NOMO-1 treated with dmso at 0.1 percent for 144 hours (cell line): ENCODE measurements around the gene ZNF521.

Experiments
- DNase-seq: peaks from one replicate; lab custom pipeline; 2025; ENCODE audit not compliant: unreplicated experiment; lab: John Stamatoyannopoulos, UW

ZNF521 gene

DNA sequence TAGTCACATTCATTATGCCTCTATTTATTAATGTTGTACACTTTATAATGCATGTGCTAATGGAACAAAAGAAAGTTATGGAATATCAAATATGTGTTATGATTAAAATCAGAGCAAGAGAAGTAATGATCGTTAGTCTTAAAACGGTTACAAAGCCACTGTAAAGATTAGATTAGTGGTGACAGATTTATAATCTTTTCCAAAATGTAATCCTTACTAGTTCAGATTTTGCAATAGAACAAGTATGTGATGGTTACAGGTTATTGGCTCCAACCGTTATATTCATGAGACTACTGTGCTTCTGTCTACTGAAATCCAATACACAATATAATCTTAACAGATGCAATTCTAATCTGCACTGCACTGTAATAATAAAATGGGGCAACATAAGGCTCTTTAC, 180.6 kb downstream of the ZNF521 start:
- DNase-seq: no peak

GRCh38 chr18:25170402-25170801, 181.6 kb downstream of the ZNF521 start:
- DNase-seq: no peak

DNA sequence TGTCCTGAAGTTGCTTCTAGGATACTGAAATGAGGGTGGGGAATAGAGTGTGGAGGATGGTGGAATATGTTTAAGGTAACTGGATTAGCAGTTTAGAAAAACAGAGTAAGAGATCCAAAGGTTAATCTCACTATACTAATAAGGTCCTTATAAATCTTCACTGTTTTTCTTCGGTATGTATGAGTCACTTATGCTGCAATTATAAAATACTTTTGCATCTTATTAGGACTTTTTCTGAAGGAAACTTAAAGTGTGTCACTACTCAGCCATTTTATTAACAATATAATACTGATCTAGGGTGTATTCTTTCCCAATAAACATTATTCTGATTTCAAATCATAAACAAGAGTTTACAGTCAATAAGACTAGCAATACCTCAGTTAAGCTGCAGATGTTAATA, 182.3 kb downstream of the ZNF521 start:
- DNase-seq: no peak

DNA sequence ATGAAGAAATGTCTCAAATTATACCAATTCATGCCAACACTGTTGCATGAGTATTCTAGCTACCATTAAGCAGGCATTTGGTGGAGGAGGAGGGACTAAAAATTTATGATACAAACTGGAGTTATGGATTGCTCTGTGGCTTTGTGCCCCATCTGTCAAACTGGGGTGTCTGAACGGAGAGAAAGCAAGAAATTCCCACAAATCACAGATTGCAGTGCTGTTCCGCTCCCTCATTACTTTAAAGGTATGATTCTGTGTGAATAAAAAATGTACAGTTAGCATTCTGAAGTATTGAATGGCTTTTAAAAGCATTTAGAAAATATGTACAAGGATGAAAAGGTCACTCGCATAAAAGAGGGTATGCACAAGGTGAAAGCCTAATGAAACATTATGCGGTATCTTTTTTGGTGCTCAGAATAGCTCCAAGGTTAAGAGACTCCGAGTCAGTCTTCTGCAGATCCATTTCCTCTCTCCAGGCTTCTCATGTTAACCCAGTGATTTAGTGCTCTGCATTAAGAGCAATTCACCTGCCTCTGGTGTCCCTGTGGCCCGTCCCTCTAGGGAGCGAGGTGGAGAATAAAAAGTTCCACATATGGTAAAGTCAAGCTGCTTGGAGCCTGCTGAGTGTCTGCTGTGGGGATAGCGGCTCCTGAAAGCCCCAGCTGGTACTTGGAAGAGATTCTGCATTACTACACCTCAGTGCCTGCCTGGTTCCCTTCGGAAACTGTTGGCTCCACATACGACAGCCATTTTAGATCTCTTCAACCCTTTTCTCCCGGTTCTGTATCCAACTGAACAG, 184.2 kb downstream of the ZNF521 start:
- DNase-seq: no peak

- no peak for DNase-seq
Observed at GRCh38 chr18:25166113-25166512, 185.9 kb downstream of the ZNF521 start.

GRCh38 chr18:25164848-25165811, 186.8 kb downstream of the ZNF521 start:
- no peak for DNase-seq

GRCh38 chr18:25164211-25164847, 187.6 kb downstream of the ZNF521 start:
- no peak for DNase-seq

DNA sequence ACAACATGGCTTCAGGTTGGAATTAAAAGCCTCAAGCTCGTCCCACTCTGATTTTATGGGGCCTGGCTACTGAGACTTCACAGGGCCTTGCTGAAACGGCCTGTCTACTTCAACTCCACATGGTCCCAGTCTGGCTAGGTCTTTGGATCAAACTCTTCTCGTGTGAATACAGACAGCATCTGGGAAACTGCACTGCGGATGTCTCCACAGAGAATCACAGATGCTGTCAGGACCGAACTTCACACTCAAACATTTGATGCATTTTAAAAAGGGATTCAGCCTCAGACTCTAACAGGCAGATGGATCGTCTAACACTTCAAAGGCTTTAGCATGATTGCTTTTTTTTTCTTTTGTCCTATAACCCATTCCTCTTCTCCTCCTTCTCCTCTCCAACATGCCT, 198.5 kb downstream of the ZNF521 start:
- no peak for DNase-seq

- DNase-seq: no peak
Observed at GRCh38 chr18:25147877-25148488, 204.0 kb downstream of the ZNF521 start.

DNA sequence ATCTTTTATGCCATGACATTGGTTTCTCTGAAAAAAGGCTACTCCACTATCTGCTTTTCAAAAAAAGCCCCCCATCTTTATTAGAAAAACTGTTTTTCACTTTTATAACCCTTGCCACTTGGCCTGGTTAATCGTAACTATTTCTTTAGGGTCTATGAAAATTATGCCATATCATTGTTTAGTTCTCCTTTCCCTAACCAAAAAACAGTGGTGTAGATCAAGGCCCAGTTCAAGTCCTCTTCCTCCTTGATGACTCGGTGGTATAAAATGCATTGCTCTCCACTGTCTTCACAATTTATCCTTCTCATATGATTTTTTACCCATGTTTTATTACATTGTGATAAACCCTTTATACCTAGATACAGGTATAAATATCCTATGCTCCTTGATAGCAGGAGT, 205.5 kb downstream of the ZNF521 start:
- no peak for DNase-seq

- no peak for DNase-seq
Observed at GRCh38 chr18:25145731-25146511, 206.0 kb downstream of the ZNF521 start.

- DNase-seq: no peak
Observed at GRCh38 chr18:25144820-25145219, 207.1 kb downstream of the ZNF521 start.

- DNase-seq: no peak
Observed at GRCh38 chr18:25141886-25142285, 210.1 kb downstream of the ZNF521 start.

DNA sequence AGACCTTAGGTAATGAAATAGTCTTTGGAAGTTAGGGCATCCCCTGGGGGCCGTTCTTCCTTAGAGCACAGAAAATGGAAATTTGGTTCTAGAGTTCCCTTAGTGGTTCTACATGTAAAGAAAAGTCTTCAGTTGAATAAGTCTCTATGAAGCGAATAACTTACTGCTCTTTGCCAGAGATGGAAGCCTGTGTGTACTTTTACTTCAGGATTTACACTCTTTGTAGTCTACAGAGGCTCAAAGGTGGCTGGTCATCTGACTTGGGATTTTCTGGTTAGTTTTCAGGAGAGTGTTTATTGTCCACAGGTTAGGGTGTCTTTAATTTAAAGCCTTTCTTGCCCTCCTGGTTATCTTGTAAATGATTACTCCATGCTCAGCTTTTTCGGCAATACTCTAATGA, 210.6 kb downstream of the ZNF521 start:
- DNase-seq: no peak

- DNase-seq: no peak
Observed at GRCh38 chr18:25140962-25141308, 211.0 kb downstream of the ZNF521 start.

DNA sequence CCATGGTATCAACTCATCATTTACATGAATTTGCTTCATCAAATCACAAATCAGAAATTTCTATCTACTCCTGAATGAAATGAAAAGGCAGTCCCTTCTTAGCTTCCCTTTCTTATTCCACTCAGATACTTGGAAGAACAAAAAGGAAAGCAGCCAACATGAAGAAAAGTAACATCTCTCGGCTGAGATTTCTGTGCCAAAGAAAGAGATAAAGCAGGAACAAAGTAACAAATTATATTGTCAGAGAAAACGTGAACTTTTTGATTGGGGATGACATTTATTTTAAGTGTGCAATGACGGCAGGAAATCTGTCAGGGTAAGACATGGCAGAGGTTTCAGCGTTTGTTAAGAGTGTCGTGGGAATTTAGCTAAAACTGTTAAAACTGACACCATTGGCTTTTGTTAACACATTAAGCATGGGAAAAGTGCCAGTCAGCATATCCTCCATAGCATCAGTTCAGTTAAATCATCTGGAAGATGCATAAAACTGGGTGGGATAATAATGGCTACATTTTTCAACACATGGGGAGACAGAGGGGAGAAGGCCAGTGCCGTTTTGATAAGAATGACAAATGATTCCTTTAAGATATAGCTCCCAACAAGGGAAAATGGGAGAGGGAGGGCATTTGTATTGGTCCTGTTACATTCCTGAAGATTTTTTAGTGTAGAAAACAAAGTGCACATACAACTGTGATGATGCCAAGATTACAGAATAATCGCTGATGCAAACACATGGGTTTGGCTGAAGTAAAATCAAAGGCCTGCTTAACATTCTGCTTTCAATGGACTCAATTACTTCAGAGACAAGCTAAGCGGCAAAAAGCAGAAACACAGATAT, 211.6 kb downstream of the ZNF521 start:
- DNase-seq: no peak

DNA sequence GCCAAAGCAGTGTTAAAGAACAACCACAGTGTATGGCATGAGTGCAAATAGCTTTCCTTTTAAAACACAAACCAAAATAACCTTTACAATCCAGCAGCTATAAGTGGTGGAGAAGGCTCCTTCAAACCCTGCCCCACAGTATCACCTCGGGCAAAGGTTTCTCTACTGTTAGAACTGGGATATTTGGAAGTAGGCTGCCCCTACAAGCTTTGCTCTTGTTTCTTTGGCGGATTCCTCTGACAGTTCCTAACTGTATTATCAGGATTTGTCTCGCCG, 214.8 kb downstream of the ZNF521 start:
- DNase-seq: no peak

DNA sequence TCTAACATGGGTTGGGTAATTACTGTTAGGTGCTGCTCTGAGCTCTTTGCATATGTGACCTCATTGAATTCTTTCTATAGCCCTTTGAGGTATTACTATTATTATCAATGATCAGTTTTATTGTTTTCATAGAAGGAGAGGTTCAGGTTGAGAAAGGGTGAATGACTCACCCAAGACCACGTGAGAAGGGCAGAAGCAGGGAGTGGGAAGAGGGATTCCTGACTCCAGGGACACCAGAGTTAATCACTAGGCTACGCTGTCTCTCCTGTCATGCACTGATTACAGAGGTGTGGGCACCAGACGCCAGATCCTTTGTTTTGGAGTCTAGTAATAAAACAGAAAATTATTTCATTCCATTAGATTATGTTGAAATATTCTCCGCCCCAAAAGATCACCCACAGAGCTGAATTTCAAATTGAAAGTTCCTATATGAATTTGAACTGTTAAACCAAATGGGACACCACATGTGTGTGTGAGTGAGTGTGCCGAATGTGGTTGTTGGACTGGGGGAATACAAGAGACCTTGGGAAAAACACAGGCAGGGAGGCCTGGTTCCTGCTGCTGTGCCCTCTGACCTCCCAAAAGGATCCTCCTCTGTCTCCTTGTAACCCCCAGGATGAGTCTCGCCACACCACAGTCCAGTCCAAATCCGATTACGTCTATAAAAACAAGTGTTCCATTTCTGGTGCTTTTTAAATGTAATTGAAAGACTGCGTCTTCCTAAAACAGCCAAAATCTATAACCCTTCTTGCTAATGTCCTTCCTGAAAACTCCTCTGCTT, 215.4 kb downstream of the ZNF521 start:
- no peak for DNase-seq

- no peak for DNase-seq
Observed at GRCh38 chr18:25134861-25135260, 217.1 kb downstream of the ZNF521 start.
